MV-4-11 (cell line): Measurements from ENCODE around the gene QPCTL.

ENCODE experiments used
- DNase-seq: peaks from one replicate; lab custom pipeline; 2025; lab: John Stamatoyannopoulos, UW

The QPCTL gene

DNA sequence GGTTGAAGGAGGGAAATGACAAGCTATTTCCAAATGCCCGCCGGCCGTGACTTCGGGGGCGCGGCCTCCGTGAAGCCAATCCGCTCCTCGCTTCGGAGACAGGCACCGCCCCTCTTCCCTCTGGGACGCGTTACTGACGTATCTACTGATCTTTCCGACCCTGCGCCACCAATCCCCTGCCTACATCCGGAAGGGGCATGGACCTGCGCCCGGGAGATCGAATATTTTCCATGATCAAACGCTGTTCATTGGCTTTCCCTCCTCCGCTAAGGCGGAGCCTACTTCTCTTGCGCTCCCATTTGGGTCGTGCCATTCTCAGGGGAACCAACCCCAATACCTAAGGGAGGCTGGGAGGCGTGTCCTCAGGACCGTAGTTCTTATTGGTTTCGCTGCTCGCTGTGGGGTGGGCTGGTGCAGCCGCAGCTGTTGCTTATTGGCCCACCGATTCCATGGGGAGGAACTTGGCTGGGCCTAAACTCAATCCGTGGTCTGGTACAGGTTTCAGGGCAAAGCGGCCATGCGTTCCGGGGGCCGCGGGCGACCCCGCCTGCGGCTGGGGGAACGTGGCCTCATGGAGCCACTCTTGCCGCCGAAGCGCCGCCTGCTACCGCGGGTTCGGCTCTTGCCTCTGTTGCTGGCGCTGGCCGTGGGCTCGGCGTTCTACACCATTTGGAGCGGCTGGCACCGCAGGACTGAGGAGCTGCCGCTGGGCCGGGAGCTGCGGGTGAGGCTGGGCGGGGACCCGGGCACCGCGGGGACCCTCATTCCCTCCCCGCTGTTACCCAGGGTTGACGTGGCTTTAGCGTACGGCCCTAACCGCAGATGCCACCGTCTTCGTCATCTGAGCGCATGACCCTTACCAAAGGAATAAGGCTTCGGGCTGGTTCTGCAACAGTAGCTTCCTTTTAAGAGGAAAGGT, at the start of gene QPCTL:
Gene QPCTL, plus strand, starts transcription at position 480 of the 919 bp plus-strand sequence. Its CDS starts 38 bp downstream, at position 518.
- peak; percentile 100 for DNase-seq

- DNase-seq: peak; percentile 93
These were observed 49.2 kb upstream of the QPCTL start for GRCh38 chr19:45643024-45643926.

GRCh38 chr19:45643927-45644771, 48.3 kb upstream of the QPCTL start:
- DNase-seq: no peak

GRCh38 chr19:45645068-45645630, 47.3 kb upstream of the QPCTL start:
- DNase-seq: no peak

- peak; percentile 94 for DNase-seq
These were observed 46.7 kb upstream of the QPCTL start for GRCh38 chr19:45645631-45646344.

DNA sequence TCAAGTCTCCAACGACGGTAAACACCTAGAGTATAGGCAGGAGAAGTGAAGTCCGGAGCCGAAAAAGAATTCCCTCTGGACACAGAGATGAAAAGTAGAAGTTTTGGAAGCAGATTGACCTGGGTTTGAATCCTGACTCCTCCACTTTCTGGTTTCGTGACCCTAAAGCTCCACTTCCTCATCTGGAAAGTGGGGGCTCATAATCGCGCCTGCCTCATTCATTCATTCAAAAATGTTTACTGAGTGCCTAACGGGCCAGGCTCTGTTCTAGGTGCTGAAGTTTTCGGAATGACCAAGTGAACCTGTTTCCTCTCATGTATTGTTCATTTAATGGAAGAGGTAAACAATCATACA, 46.1 kb upstream of the QPCTL start:
- peak; percentile 73 for DNase-seq

- no peak for DNase-seq
These were observed 41.7 kb upstream of the QPCTL start for GRCh38 chr19:45650722-45651121.

DNA sequence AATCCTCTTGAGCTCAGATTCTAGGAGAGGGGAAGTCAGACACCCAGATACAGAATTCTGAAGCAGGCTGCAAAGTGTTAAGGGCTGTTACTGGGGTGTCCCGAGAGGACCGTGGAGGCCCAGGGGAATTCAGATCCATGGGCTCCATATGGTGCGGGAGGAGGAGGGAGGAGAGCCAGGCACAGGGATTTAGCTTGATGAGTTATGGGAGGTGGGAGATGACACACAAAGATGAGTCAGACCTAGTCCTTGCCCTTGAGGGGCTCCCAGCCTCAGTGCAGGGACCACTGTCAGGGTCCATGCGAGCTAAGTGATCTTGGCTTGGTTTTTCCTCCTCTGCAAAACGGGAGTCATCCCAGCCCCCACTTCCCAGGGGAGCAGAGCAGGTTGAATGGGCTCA, 38.8 kb upstream of the QPCTL start:
- no peak for DNase-seq

- no peak for DNase-seq
These were observed 37.4 kb upstream of the QPCTL start for GRCh38 chr19:45655073-45655472.

DNA sequence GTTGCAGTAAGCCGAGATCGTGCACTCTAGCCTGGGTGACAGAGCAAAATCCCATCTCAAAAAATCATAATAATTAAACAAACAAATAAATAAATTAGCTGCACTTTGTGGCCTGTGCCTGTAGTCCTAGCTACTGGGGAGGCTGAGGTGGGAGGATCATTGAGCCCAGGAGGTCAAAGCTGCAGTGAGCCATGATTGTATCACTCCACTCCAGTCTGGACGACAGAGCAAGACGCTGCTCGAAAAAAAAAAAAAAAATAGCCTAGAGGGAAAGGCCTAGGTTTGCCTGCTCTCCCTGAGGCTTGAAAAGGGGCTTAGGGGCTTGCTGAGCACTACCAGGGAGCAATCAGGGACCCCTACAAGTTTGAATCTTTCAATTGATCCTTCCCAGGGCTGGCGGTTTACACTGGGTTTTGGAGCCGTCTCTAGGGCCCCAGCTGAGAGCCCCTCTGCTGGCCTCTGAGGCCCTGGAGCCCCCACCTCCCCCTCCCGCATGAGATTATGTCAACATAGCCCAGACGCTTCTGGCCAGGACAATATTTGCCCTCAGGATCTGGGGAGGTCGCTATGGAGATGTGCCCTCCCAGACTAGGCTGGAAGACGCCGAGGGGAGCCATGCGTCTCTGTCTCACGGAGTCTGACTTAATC, 34.8 kb upstream of the QPCTL start:
- DNase-seq: no peak

- DNase-seq: no peak
These were observed 33.3 kb upstream of the QPCTL start for GRCh38 chr19:45659096-45659729.

DNA sequence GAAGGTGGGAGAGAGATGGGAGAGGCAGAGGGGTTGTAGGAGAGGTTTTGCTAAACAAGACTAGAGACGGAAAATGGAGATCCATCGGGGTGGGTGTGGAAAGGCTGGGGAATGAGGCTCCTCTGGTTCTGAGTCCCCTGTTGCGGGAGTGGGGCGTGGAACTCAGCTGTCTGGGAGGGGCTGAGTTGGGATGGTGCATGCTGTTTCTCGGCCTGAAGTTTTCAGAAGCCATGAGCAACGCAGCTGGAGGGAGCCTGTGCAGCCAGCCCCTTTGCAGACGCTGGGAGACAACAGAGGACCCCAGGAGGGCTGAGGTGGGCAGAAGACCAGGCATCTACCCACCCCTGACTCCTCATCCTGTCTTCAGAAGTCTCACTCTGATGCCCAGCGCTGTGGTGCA, 31.8 kb upstream of the QPCTL start:
- no peak for DNase-seq

GRCh38 chr19:45663800-45664199, 28.7 kb upstream of the QPCTL start:
- DNase-seq: no peak

- DNase-seq: no peak
These were observed 27.9 kb upstream of the QPCTL start for GRCh38 chr19:45664575-45664974.

DNA sequence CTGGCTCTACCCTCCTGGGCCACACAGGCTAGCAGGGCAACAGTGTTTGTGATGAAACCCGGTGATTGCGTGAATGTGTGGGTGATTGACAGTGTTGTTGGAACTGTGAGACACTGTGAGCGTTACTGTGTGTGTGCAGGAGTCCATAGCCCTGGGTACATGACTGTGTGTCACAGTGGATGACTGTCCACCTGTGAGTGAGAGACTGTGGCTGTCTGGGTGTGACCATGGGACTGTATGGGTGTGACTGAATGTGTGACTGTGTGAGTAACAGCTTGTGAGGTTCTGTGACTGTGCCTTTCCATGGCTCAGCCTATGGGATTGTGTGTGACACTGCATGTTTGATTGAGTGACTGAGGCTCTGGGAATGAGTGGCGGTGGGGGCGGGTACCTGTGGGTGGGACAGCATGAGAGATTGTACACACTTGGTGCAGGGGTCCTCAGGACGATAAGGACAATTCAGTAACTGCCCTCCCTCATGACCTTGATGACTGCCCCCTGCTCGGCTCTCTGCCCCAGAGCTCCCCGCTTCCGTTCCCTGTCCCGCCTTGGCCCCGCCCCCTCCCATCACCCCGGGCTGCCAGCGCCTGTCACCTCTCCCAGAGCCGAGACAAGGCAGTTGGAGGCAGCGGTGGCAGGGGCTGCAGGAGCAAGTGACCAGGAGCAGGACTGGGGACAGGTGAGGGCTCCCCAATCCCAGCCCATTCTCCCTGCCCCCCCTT, 24.7 kb upstream of the QPCTL start, which contains the start of gene GIPR:
Gene GIPR, plus strand, starts transcription at position 602 of the 722 bp plus-strand sequence. CDS start 1,300 bp downstream, outside the sequence.
- DNase-seq: peak; percentile 74

- no peak for DNase-seq
These were observed 24.1 kb upstream of the QPCTL start for GRCh38 chr19:45668342-45668871.

DNA sequence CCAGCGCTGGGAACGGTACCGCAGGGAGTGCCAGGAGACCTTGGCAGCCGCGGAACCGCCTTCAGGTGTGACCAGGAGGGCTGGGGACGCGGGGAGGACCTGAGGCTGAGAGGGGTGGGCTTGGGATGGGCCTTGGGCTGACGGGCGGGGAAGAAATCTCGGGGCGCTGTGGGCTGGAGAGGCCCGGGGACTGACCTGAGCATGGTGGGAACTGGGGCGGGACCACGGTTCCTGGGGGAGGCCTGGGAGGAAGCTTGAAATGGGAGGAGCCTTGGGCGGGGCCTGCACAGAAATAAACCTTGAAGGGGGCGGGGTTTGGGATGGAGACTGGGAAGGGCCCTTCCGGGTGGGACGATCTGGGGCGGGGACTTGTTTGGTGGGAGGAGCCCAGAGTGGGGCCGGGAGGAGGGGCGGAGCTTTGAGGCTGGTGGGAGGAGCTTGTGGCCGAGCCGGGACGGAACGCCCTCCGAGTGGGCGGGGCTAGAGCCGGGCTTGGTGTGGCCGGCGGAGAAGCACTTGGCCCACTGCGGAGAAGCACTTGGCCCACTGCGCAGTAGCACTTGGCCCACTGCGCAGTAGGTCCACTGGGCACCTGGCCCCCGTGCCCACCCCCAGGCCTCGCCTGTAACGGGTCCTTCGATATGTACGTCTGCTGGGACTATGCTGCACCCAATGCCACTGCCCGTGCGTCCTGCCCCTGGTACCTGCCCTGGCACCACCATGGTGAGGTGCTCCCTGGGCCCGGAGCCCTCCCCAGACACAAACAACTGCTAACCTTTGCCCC, 21.6 kb upstream of the QPCTL start:
- DNase-seq: peak; percentile 91

DNA sequence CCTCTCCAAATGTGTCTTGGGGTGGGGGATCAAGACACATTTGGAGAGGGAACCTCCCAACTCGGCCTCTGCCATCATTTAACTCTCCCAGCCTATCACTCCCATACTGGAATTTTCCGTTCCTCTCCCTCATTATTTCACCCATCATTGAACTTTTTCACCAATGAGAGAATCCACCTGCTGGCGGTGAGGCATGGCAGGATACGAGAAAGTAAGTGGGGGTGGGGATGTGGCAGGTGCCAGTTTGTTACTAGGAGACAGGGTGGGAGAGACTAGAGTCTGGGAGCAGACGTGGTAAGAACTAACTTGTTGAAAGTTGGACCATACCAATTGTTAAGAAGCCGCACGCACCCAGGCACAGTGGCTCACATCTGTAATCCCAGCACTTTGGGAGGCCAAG, 17.5 kb upstream of the QPCTL start:
- DNase-seq: no peak
